H4 (cell line): ENCODE data around the gene CDC42BPG. TPM values are rescaled to one million over a fixed set of nuclear protein-coding genes. Genes with fewer than 3 reads are reported as not detected.

Experiments used
- DNase-seq: peaks from one replicate; pipeline ENCODE4 v3.0.0-alpha.2; 2015; ENCODE audit warnings: low spot score
- total RNA-seq: library from RNA; depleted of rRNA; stranded (reverse); fragments of >200 nt; shearing (Covaris generic); gene quantifications from 2 replicates; pipeline ENCODE4 v1.2.3, GENCODE V29; 2014

CDC42BPG gene
- total RNA-seq, 1 experiment from 2014 or later = 0.02 TPM

GRCh38 chr11:64878494-64879243, 34.2 kb upstream of the CDC42BPG start, which contains the start of gene EHD1:
TSS of gene EHD1 (minus strand) at chr11:64878621. CDS start at chr11:64878464, 157 bp downstream.
- peak; percentile 93 for DNase-seq

- DNase-seq = no peak
Measured at GRCh38 chr11:64878223-64878493, 33.7 kb upstream of the CDC42BPG start.

DNA sequence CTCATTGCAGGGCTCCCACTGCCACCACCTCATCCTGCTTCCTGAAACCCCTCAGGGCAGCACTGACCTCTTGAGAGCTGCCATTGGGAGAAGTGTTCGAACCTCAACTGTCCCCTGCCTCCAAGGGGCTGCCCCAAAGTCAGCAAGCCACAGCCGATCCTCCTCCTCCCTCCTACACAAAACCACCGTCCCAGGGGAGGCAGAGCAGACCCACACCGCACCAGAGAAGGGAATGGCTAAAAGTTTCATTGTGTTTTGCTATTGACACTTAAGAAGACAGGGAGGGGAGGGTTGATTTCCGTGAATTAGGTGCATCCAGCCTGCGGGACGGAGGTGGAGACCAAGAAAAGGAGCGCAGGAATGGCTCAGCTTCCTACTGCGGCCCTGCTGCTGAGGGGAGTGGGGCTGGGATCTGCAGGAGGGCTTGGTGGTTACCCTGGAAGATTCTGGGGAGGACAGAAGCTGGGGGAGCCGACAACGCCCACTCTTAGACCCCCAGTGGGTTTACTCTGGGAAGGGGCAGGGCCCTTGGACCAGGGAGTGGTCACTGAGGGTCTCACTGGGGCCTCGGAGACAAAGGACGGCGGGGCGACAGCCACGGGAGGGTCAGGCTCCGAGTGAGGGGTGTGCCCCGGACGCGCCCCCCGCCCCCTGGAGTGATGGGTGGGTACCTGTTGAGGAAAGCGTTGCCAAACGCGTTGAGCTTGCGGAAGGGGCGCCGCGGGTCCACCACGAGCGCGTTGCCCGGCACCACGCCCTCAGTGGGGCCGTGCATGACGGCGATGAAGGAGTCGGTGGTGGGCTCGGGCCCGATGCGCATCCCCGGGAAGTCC, 33.2 kb upstream of the CDC42BPG start:
- DNase-seq = no peak

GRCh38 chr11:64876835-64877341, 32.4 kb upstream of the CDC42BPG start:
- no peak for DNase-seq

DNA sequence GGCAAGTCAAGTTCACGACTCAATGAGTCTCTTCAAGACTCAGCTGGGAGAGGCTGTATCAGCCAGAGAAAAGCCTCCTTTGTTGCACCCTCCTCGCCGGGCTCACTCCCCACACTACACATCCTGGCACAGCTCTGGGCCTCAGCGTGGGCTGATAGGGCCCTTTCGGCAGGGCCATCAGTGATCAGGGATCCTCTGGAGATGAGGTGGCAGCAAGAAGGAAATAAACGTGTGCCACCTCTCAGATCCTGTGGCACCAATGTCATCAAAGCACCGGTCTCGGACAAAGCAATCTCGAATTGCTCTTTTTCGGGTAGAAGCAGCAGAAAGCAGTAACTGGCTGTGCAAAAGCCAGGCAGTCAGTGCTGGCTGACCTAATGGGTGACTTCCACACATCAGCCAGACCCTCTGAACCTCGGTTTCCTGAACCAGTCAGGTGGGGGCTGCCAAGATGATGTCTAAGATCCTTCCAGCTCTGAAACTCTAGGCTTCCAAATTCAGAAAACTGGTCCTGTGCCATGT, 31.8 kb upstream of the CDC42BPG start:
- DNase-seq = no peak

DNA sequence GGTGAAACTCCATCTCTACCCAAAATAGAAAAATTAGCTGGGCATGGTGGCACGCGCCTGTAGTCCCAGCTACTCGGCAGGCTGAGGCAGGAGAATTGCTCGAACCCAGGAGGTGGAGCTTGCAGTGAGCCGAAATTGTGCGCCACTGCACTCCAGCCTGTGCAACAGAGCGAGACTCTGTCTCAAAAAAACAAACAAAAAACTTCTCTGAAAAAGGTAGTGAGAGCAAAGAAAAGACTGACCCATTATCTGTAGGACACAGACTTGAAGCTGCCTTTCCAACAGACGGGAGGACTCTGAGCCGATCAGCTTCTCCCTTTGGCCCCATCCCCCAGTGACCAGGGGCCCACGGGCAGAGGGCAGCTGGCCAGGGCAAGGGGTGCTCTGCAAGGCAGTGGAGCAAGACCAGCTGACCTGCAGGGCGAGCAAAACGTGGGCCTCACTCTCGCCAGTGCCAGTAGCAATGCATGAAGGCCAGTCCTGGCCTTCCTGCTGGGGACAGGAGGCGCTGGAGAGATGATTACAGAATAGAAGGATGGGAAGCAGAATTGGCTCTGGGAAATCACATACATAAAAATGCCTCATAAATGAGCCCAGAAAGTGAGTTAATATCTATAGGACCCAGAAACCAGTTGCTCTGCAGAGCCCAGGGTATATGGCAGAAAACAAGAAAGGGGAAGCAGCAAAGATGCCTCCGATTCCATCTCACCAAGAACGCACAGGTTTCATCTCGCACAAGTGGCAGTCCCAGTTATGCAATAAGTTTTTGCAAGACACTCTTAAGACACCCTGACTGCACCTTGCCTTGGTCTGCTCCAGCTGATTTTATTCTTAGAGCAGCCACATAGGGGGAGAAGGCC, 31.1 kb upstream of the CDC42BPG start:
- no peak for DNase-seq

- DNase-seq = no peak
Measured at GRCh38 chr11:64874308-64875240, 30.1 kb upstream of the CDC42BPG start.

- no peak for DNase-seq
Measured at GRCh38 chr11:64872790-64873488, 28.5 kb upstream of the CDC42BPG start.

GRCh38 chr11:64871492-64871891, 27.0 kb upstream of the CDC42BPG start:
- no peak for DNase-seq

DNA sequence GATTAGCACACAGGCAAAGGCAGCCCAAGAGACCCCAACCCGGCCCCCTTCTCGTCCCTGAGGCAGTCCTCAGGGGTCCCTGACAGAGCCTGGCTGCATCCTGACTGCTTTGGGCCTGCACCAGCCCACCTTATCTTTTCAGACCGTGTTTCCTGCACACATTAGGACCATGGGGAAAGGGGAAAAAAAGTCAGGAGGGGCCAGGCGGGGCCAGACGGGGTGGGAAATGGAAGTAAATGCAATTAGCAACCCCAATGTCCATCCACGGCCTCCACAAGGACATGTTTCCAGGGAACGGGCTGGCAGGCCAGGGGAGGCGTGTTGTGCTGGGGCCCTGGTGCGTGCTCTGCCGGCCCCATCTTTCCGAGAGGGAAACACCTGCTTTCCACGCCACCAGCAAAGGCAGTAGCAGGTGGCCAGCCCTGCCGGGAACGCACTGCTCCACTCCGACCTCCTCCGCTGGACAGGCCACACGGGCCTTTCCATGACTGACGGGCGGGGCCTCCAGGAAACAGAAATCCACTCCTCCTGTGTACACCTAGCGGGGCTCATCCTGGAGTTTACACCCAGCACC, 26.5 kb upstream of the CDC42BPG start:
- DNase-seq = no peak

- DNase-seq = no peak
Measured at GRCh38 chr11:64870176-64870892, 25.9 kb upstream of the CDC42BPG start.

GRCh38 chr11:64869571-64870175, 25.2 kb upstream of the CDC42BPG start:
- no peak for DNase-seq

DNA sequence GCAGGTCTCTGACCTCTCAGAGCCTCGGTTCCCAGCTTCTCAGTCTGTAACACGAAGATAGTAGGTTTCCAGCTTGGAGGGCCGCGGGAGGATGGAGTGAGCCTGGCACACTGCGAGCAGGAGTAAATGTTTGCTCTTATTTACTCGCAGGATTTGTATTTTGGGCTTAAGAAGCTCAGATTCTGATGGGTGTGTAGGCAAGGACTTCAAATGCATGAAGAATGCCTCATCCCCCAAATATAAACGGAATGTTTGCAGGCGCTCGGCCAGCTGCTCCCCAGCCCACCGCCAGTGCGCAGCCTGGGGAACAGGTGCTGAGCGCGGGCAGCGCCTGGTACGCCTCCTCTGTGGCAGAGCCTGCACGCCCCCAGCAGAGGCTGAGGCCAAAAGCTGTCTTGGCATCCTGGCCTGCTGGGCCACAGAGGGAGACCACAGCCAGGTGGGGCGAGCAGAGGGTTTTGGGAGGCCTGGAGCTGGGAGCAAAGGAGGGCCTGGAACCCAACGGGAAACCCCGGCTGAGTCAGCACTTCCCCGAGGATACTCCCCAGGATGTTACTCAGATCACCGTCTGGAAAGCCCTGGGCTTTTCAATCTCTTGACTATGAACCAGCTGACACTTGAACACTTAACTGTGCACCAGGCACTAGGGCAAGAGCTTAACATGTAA, 24.6 kb upstream of the CDC42BPG start:
- DNase-seq = peak; percentile 34

DNA sequence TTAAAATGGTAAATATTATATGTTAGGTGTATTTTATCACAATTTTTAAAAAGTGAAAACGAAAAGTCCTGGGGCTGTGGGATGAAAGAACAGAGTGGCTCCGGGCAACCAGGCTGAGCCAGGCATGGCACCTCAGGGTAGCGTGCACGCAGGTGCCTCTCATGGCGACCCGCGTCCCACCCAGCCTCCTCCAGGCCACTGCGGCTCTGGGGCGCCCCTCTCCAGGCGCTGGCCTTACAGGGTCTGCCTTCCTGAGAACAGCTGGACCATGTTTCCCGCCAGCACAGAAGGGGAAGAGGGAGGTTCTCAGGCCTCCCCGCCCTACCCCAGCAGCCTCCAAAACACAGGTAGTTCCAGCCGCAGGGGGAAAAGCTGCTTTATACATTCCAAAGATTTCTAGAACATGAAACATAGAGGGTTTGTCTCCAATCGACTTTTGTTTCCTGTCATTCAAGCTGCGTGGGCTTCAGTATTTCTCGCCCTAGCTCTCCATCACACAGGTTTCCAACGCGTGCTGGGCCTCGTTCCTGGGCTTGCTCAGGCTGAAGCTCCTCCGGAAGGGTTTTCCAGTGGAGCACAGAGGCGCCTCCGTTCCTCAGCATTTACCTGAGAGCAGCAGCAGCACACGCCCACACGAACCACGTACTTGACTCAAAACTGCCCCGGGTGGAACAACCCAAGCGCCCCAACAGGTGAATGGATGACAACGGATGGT, 23.5 kb upstream of the CDC42BPG start:
- no peak for DNase-seq

DNA sequence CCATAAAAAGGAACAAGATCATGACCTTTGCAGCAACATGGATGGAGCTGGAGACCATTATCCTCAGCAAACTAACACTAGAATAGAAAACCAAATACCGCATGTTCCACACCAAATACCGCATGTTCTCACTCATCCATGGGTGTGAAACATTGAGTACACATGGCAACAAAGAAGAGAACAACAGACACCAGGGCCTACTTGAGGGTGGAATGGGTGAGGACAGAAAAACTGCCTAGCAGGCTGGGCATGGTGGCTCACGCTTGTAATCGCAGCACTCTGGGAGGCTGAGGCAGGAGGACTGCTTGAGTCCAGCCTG, 21.7 kb upstream of the CDC42BPG start:
- no peak for DNase-seq

GRCh38 chr11:64865286-64866172, 21.1 kb upstream of the CDC42BPG start:
- no peak for DNase-seq
